G401 (cell line): ENCODE results near the gene HERC5. TPM values are rescaled to one million over a fixed set of nuclear protein-coding genes. Genes with fewer than 3 reads are reported as not detected.
"Not testable (repeated sequence)": the region's sequence is repeated elsewhere in the genome, so short reads cannot be mapped to it uniquely, and the experiment has no call there.

ENCODE experiments used
- DNase-seq: peaks from one replicate; pipeline ENCODE4 v3.0.0-alpha.2; 2015; ENCODE audit warnings: low spot score
- in situ Hi-C: cut with HindIII; loops from 2 replicates; pipeline ENCODE4 v1.10.0; 2016; ENCODE audit warnings: low sequenced_read_pairs, mixed read lengths
- total RNA-seq: library from RNA; depleted of rRNA; stranded (reverse); fragments of >200 nt; shearing (Covaris generic); gene quantifications from 2 replicates; pipeline ENCODE4 v1.2.3, GENCODE V29; 2014

The HERC5 gene
- total RNA-seq, 1 experiment from 2014 or later: 23.5 TPM

- in situ Hi-C loops: no loop called here
- no peak for DNase-seq
Measured at GRCh38 chr4:88446124-88446523, 10.8 kb upstream of the HERC5 start.

- in situ Hi-C loops: no loop called here
- no peak for DNase-seq
Measured at GRCh38 chr4:88447371-88448095, 9.4 kb upstream of the HERC5 start.

- in situ Hi-C loops, DNase-seq: not testable (repeated sequence)
Measured at GRCh38 chr4:88448211-88448765, 8.6 kb upstream of the HERC5 start.

DNA sequence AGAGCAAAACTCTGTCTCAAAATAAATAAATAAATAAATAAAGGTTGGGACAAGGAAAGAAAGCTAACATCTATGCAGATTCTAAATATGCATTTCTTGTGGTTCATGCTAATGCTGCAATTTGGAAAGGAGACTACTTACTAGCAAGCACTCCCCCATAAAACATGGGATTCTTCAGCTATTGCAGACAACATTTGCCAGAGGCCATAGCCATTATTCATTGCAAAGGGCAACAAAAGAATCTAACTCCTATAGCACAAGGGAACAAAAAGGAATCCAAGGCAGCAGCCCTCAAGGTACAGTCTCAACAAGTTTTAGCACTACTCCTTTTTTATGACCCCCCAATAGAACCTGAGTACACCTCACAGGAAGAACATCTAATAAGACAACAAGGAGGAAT lies 8.0 kb upstream of the HERC5 start:
- no peak for DNase-seq
- in situ Hi-C loops: no loop called here

GRCh38 chr4:88449290-88449689 lies 7.6 kb upstream of the HERC5 start:
- in situ Hi-C loops: no loop called here
- no peak for DNase-seq

DNA sequence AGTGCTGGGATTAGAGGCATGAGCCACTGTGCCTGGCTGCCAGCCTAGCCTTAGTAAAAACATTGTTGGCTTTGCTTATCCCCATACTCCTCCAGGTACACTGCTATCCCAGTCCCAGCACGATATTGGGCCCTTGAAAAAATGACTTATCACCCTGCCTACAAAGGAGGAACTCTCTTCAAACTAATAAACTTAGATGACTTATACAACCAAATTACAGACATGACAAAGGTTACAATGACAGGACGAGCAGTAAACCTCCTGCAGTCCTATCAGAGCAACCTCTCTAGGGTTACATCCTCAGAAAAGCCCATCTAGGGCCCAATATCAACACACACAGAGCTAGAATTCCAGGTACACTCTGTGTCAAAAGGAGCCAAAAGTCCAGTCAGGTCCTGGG lies 5.7 kb upstream of the HERC5 start:
- DNase-seq: no peak
- in situ Hi-C loops: no loop called here

DNA sequence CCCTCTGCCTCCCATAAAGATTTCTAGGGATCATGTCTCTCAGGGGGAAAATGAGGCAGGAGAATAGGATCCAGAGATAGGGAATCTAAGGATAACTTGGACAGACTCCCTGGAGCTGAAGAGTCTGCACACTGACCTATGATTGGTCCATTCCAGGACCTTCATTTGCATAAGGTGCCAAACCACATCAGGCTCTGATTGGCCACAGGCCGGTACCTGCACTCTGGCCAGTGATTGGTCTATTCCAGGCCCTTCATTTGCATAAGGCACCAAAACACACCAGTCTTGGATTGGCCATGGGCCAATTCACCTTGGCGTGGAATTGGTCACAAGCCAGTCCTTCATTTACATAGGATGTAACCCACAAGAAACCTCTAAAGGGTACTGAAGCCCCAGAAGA lies 4.0 kb upstream of the HERC5 start:
- in situ Hi-C loops: no loop called here
- no peak for DNase-seq

GRCh38 chr4:88457307-88458103 lies 586 bp downstream of the HERC5 start:
- DNase-seq: no peak
- in situ Hi-C loops: no loop called here

DNA sequence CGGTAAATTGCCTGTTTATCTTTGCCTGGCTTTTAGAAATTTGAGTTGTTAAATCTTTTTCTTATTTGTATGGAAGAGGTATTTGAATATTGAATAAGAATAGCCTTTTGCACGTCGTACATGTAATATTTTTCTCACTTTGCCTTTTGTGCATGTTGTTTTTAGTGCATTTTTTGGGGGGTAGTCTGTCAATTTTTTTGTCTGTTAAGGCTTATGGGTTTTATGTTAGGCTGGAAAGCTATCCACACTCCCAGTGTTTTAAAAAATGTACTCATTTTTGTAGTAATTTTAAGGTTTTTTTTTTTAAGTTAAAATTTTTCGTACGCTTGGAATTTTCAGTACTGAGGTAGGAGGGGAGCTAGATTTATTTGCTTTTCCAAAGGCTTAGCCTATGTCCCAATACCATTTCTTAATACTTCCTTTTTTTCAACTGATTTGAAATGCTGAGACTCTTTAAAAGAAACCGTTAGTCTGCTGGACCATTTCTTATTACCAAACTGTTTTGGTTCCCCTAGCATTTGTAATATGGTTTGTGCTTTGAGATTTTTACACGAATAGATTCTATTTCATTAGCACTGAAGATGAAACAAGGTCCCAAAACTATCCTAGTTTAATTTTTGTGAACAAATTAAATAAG lies 1.3 kb downstream of the HERC5 start:
- DNase-seq: no peak
- in situ Hi-C loops: no loop called here

GRCh38 chr4:88465653-88466192 lies 8.8 kb downstream of the HERC5 start:
- in situ Hi-C loops: no loop called here
- no peak for DNase-seq

DNA sequence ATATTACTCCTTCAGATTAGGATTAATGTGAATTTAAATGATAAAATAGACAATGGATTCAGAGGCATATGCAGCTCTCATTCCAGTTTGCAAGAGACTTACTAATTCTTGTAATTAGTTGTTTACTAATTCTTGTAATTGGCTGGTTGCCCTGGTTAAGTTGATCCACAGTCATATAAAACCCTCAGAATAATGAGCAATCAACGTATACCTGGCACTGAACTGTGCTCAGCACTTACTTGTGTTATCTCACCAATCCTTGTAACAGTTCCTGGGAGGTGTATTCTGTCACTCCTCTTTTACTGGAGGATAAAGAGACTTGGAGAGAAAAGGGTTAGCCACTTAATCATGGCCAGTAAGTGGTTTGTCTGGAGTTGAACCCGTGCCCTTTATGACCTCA lies 10.5 kb downstream of the HERC5 start:
- in situ Hi-C loops: no loop called here
- DNase-seq: no peak

GRCh38 chr4:88477229-88477860 lies 20.4 kb downstream of the HERC5 start:
- in situ Hi-C loops: no loop called here
- no peak for DNase-seq

- in situ Hi-C loops: no loop called here
- DNase-seq: no peak
Measured at GRCh38 chr4:88478247-88478646, 21.3 kb downstream of the HERC5 start.

- no peak for DNase-seq
- in situ Hi-C loops: no loop called here
Measured at GRCh38 chr4:88481537-88481936, 24.6 kb downstream of the HERC5 start.

- DNase-seq: no peak
- in situ Hi-C loops: no loop called here
Measured at GRCh38 chr4:88489100-88489761, 32.3 kb downstream of the HERC5 start.

DNA sequence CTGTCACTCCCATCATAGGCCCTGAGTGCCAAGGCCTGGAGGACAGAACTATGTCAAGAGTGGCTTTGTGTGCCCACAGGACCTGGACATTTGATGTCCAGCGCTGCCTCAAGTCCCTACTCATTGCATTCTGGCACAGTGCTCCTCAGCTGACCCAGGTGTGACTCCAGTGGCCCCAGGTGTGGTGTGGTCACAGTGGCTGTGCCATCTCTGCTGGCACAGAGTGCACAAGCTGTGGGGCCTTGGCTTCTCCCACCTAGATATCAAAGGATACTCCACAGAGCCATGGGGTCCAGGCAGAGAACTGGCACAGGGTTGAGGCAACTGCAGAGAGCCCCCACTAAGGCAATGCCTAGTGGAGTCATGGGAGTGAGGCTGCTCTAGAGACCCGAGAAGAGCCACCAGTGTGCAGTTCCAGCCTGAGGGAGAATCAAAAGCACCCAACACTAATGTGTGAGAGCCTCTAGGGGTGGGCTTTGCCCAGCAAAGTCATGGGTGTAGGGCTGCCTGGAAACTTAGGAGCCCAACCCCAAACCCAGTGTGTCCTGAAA lies 41.0 kb downstream of the HERC5 start:
- in situ Hi-C loops: no loop called here
- DNase-seq: no peak

- in situ Hi-C loops: loop anchor here (10.0 to 25.0 kb wide), 2 partner anchors 241 to 469 kb away; no protein-coding TSS in a partner anchor
- no peak for DNase-seq
Measured at GRCh38 chr4:88503344-88503743, 46.4 kb downstream of the HERC5 start.

- DNase-seq: no peak
- in situ Hi-C loops: loop anchor here (25.0 kb wide), 1 partner anchor 249 kb away; no protein-coding TSS in a partner anchor
Measured at GRCh38 chr4:88511236-88511635, 54.3 kb downstream of the HERC5 start.
